GM12872 (cell line): ENCODE measurements around the gene GRHL1.
A peak's percentile ranks its signal among the peaks of the same experiment; 100 is the strongest.

Experiments
- TF ChIP-seq, protein P1 (sequence below): IDR thresholded peaks from 3 replicates; pipeline ENCODE4 v1.5.1; 2011; ENCODE audit warnings: low read depth, mild to moderate bottlenecking, low read length, moderate library complexity; ENCODE audit not compliant: insufficient read depth

The GRHL1 gene

DNA sequence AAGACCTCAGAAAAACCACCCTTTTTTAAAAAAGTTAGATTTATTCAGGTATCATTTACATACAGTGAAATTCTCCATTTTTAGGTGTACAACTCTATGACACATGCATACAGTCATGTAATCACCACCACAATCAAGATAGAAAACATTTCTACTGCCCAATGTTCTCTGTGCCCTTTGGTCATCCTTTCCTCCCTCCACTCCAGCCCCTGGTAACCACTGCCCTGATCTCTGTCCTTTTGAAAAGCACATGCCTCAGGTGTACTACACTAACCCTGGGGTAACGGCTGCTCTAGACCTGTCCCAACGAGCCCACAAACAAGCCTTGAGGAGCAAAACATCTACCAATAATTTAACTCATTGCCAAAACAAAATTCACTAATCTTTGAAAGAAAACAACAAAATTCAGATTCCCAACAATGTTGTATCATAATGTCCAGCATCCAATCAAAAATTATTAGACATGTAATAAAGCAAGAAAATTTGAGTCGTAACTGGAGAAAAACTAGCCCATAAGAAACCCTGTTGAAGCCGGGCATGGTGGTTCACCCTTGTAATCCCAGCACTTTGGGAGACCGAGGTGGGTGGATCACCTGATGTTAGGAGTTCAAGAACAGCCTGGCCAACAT is 65.9 kb downstream of the GRHL1 start:
- TF ChIP-seq, protein P1, sequence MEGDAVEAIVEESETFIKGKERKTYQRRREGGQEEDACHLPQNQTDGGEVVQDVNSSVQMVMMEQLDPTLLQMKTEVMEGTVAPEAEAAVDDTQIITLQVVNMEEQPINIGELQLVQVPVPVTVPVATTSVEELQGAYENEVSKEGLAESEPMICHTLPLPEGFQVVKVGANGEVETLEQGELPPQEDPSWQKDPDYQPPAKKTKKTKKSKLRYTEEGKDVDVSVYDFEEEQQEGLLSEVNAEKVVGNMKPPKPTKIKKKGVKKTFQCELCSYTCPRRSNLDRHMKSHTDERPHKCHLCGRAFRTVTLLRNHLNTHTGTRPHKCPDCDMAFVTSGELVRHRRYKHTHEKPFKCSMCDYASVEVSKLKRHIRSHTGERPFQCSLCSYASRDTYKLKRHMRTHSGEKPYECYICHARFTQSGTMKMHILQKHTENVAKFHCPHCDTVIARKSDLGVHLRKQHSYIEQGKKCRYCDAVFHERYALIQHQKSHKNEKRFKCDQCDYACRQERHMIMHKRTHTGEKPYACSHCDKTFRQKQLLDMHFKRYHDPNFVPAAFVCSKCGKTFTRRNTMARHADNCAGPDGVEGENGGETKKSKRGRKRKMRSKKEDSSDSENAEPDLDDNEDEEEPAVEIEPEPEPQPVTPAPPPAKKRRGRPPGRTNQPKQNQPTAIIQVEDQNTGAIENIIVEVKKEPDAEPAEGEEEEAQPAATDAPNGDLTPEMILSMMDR = no peak

DNA sequence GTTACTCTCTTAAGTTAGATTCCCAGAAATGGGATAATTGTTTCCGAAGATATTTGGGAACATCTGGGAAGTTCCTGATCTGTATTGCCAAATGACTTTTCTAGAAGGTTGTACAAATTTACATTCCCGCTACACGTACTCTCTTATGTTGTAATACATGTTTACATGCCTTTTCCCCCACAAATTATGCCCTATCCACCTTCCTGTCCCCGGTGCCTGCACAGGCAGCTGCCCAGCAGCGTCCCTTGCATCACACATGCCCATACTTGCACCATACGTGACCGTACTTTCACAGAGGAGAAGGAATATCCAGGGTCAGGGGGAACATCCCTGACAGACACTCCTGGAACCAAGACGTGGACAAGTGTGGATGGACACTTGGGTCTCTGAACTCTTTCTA is 67.7 kb downstream of the GRHL1 start:
- TF ChIP-seq, protein P1 = no peak

DNA sequence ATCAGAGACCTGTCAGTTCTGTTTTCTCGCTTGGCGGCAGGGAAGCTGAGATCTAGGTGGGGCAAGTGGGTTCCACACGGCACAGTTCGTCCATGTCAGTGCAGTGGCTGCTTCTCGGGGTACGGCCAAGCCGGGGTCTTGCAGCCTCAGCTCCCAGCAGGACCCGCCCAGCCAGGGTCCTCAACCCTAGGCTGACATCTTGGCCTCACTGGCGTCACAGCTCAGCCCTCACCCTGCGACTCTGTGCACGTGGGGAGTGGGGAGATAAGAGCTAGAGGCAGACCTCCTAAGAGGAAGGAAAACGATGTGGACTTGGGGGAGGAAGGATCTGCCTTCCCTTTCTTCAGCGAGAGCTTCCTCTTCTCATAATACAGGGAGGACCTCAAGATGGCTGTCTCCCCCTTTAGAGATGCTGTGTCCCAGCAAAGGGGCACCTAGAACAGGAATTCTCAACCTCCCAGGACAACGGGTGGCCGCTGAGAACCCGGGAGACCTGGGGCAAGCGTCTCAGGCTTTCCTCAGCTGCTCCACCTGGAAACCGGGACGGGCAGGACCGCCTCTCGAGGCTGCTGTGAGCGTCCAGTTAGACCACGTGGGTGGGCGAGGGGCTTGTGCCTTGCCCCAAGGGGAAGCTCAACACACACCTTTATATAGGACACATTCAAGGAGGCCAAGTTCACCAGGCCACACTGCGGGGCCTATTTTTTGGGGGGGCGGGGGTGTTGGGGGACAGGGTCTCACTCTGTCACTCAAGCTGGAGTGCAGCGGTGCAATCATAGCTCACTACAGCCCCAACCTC is 68.3 kb downstream of the GRHL1 start:
- TF ChIP-seq, protein P1 = no peak

DNA sequence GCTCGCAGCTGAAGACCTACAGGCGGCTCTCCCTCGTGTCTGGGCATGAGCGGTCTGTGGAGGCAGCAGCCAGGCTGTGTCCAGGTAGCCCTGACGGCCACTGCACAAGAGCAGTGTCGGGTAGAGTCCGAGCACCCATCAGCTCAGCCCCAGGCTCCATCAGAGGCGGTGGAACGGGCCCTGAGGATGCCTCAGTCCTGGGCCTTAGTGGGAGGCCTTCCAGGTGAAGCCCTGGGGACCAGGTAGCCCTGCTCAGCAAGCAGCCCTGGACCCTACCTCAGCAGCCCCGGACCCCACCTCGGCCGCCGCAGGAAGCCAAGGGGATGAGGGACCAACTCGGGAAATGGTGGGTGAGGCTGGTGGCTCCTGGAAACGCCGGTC is 70.5 kb downstream of the GRHL1 start:
- TF ChIP-seq, protein P1 = no peak

DNA sequence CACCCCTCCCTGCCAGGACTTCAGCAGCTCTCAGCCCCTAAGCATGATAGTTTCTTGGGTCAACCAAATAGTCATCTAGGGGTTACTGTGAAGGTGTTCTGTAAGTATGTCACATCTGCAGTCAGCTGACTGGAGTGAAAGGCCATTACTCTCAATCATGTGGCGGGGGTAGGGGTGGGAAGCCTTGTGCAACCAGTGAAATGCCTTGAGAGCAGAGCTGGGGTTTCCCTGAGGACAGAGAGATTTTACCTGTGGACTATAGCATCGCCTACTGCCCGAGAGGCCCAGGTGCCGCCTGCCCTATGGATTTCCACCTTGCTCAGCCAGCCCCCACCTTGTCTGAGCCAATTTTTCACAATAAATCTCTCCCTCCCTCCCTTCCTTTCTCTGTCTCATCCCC is 71.0 kb downstream of the GRHL1 start:
- TF ChIP-seq, protein P1 = peak; percentile 9; the same call in 1 of the 3 replicates

DNA sequence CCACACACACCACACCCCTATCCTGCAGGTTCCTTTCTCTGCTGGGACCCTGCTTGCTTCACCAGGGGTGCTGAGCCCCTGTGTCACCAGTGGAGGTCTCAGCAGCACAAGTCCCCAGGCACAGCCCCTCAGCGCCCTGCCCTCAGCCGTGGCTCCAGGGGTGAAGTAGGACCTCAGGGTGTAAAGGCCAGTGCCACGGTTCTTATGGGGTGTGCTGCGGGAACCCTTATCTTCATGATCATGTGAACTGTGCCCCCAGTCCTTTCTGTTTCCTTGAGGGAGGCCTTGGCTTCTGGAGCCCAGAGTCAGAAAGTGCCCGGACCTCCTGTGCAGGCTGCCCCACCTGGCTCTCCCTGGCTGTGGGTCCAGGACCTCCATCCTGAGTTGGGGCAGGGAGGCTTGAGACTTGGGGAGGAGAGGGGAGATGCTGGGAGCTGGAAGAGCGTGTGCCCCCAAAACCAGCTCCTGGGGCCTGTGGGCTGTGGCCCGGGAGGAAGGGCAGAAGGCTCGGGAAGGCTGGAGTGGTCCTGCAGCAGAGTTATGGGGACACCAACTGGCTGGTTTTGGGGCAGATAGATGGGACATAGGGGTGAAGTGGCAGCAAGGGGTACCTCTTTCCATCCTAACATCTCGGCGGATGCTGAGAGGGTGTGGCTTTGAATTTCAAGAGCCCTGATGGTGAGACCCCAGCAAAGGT is 71.6 kb downstream of the GRHL1 start:
- TF ChIP-seq, protein P1 = no peak

DNA sequence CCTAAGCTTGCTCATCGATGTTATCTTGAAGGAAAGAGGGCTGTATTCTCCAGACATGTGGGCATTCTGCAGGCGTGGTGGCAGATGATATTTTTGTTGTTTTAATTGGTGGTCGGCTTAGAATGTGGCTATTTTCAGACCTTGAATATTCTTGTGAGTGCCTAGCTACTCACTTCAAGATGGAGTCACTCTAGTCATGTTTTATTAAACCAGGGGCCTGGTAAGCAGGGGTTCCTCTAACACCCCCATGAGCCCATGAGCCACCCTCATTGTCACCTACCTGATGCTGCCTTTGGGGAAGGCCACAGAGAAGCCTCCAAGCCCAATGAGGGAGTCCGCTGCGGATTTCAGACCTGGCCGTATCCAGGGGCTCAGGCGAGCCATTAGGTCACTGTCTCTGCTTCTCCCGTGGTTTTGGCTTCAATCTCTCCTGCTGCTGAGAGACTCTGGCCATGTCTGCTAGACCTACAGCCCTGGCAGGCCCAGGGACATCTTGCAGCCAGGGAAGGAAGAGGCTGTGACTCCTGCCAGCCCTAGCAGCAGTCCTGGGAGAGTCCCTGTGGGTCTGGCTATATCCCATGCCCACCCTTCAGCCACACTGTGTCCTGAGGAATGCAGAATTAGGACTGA is 75.6 kb downstream of the GRHL1 start:
- TF ChIP-seq, protein P1 = no peak
